Psoas muscle (tissue), 8 donors: ENCODE data around the gene TEAD1. TPM values are rescaled to one million over a fixed set of nuclear protein-coding genes. Genes with fewer than 3 reads are reported as not detected.
A peak's percentile ranks its signal among the peaks of the same experiment; 100 is the strongest.

ENCODE experiments used
- ATAC-seq, 4 donors: fragments of 200-7000 bp; cut with Tn5 transposase; one replicate each; pipeline ENCODE4 v1.9.1; 2020; ENCODE audit warnings: moderate library complexity in 3 of 4, mild to moderate bottlenecking in 2 of 4
- DNase-seq, 2 donors: peaks; one replicate each; pipeline ENCODE4 v3.0.0-alpha.2; 2020
- H3K27ac ChIP-seq: fragments of 200-600 bp; one replicate; pipeline ENCODE4 v1.8.0; 2022
- H3K27me3 ChIP-seq, 3 donors: fragments of 200-600 bp in 1 of 3; one replicate each; pipeline versions ENCODE4 v1.6.1 to v1.8.0; 2013 to 2022; ENCODE audit warnings: low read length in 2 of 3, mild to moderate bottlenecking in 2 of 3, moderate library complexity in 1 of 3; ENCODE audit not compliant: insufficient read depth in 3 of 3
- H3K36me3 ChIP-seq, 2 donors: fragments of 200-600 bp in 1 of 2; one replicate each; pipeline versions ENCODE4 v1.6.1 to v1.8.0; 2013 to 2022; ENCODE audit warnings: low read depth in 1 of 2, mild to moderate bottlenecking in 1 of 2, moderate library complexity in 1 of 2; ENCODE audit not compliant: insufficient read depth in 1 of 2
- H3K4me1 ChIP-seq: fragments of 200-600 bp; one replicate; pipeline ENCODE4 v1.8.0; 2022
- H3K4me3 ChIP-seq: fragments of 200-600 bp; one replicate; pipeline ENCODE4 v1.8.0; 2022; ENCODE audit warnings: mild to moderate bottlenecking
- H3K9me3 ChIP-seq: fragments of 200-600 bp; one replicate; pipeline ENCODE4 v1.8.0; 2022
- CTCF ChIP-seq: fragments of 200-600 bp; IDR thresholded peaks from one replicate; pipeline ENCODE4 v1.8.0; 2022; ENCODE audit warnings: antibody characterized with exemption
- WGBS, 3 donors: extraction: QIAGEN DNeasy Blood & Tissue Kit; methylation state at CpG; one replicate each; pipeline versions ENCODE4 v1.1.6 to v1.1.7; 2013; 5-methylcytosine and 5-hydroxymethylcytosine counted together
- intact Hi-C, 2 donors: fragments of 100-400 bp; cut with DNase I; formaldehyde crosslinking; loops; one replicate each; pipeline versions ENCODE4 v1.11.0 to v1.14.2; 2022
- polyA plus RNA-seq, 3 donors: library from polyadenylated mRNA; stranded (reverse); fragments of 200-250 nt; gene quantifications; one replicate each; pipeline ENCODE4 v1.2.3, GENCODE V29; 2013
- total RNA-seq, 4 donors: library from RNA; stranded (reverse); fragmentation: NEBNext Ultra II Directional in 2 of 4; extraction: Animal tissue kit (Norgen Biotek cat#: 25700) in 2 of 4; gene quantifications; one replicate each; pipeline versions ENCODE4 v1.2.1 to v1.2.4, GENCODE V29; 2021 to 2023
- donor health status: healthy with polysubstance abuse.
- donor health status: DM: no; HTN: no; CAD: no; lungs with moderate emphysema.
- donor health status: Bipolar disorder and iron deficiency.
- donor health status: healthy.
- donor health status: DM: yes; HTN: yes; CAD: no.
- donor health status: DM: no; HTN: no; CAD: no.
- donor health status: DM: no; HTN: no; CAD: no.
- donor health status: DM: yes; HTN: yes; CAD: no.

TEAD1 gene
- total and polyA plus RNA-seq, 7 donors: 11.3 to 178 (median 112) TPM

GRCh38 chr11:12799334-12799835 lies 125.2 kb downstream of the TEAD1 start:
- Histone ChIP-seq H3K4me3 (no peak overlapping the region), H3K4me1 (peaks cover 64% of the 10 kb centered on the region), H3K27ac (peak overlapping the region; percentile 64), H3K27me3 (no peaks in the 10 kb centered on the region), H3K36me3 (peaks cover 0 to 8% of the 10 kb centered on the region in 2 donors), H3K9me3 (no peaks in the 10 kb centered on the region)
- TF ChIP-seq CTCF: no peak
- 16 to 35% (median 22%) methylated on average over 4 of the region's 4 CpGs for WGBS, 3 donors
- ATAC-seq (peak in 1 of 4 donors; percentile 56), DNase-seq (no peak)
- intact Hi-C loops: no loop called here

- Histone ChIP-seq H3K36me3 (peaks cover 0 to 6% of the 10 kb centered on the region in 2 donors), H3K27ac (peak overlapping the region; percentile 64), H3K4me1 (peaks cover 68% of the 10 kb centered on the region), H3K9me3 (no peaks in the 10 kb centered on the region), H3K4me3 (no peak overlapping the region), H3K27me3 (no peaks in the 10 kb centered on the region)
- WGBS, 3 donors: 19 to 39% (median 22%) methylated on average over 8 of the region's 8 CpGs
- ATAC-seq: peak; percentile 56 to 81 (median 69)
- no peak for TF ChIP-seq CTCF
- intact Hi-C loops: no loop called here
- DNase-seq: no peak
Observed at GRCh38 chr11:12800032-12800671, 125.9 kb downstream of the TEAD1 start.

GRCh38 chr11:12800871-12801270 lies 126.7 kb downstream of the TEAD1 start:
- Histone ChIP-seq H3K4me1 (peaks cover 72% of the 10 kb centered on the region), H3K27ac (peak overlapping the region; percentile 64), H3K9me3 (no peaks in the 10 kb centered on the region), H3K36me3 (no peaks in the 10 kb centered on the region), H3K27me3 (no peaks in the 10 kb centered on the region), H3K4me3 (no peak overlapping the region)
- intact Hi-C loops: no loop called here
- DNase-seq (no peak), ATAC-seq (peak in 1 of 4 donors; percentile 43)
- WGBS, 3 donors: 42 to 53% (median 49%) methylated on average over 2 of the region's 2 CpGs
- no peak for TF ChIP-seq CTCF

DNA sequence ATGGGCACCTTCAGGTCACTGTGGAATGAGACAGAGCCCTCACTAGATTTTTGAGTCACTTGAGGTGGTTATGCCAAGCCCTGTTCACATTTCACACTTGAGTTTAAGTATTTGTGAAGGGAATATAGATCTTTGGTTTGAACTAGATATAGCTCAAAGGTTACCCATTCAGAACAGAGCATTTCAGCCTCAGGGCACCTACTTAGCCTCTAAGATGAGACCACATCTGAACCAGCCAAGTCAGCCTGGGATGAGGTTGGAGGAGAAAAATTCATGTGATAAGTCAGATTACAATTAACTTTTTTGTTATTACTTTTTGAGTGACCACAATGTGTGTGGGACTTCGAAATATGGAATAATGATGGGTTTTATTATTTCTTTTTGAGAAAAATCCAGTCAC lies 127.8 kb downstream of the TEAD1 start:
- H3K4me1 ChIP-seq: peaks cover 74% of the 10 kb centered on the region
- no peaks in the 10 kb centered on the region for H3K9me3 ChIP-seq
- no peak for DNase-seq
- H3K4me3 ChIP-seq: no peak overlapping the region
- WGBS, 3 donors: 94 to 96% (median 96%) methylated on average over 1 of the region's 1 CpG
- no peak for TF ChIP-seq CTCF
- no peak for ATAC-seq
- peak overlapping the region; percentile 51 for H3K27ac ChIP-seq
- no peaks in the 10 kb centered on the region for H3K27me3 ChIP-seq
- H3K36me3 ChIP-seq: no peaks in the 10 kb centered on the region
- intact Hi-C loops: no loop called here
